ENCODE results near the gene SVIL. TPM values are rescaled to one million over a fixed set of nuclear protein-coding genes. Genes with fewer than 3 reads are reported as not detected.
A peak's percentile ranks its signal among the peaks of the same experiment; 100 is the strongest.

SVIL gene
- total RNA-seq, 2 donors from 2014 or later: 92.9 to 524 TPM

DNA sequence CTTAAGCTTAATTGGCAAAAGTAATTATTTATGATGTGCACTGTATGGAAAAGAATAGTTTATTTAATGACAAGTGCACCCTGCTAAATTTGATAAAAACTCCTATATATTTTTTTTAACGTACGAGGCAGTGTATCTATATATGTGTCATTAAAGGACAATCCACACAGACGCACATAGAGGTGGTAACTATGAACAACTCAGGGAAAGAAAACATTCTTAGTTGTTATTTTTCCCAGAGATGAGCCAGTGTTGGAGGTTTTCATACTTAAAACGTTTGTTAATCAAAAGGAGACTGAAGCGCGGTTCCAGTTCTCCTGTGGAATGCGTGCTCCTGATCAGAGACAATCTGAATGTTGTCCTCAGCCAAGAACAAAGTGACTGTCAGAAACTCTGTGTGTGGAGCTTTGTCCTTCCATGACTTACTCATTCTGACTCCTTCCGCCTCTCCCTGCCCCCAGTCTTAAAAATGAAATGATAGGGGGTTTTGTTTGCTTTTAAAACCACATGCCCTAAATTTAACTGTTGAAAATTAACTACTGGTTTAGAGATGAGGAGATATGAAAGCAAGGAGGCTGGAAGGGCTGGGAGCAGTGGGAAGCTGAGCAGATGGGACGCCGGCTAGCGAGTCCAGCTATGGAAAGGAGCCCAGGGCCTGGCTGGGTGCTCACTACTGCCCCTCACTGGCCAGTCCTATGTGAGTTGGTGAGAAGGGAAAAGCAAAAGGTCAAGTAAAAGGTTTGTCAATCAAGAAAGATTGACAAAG lies 99.6 kb downstream of the SVIL start:
- DNase-seq (ENCODE audit: low spot score): peak; percentile 69
- Histone ChIP-seq H3K4me3 (no peak overlapping the region), H3K4me1 (replicated peaks) (peaks cover 8% of the 10 kb centered on the region), H3K36me3 (no peaks in the 10 kb centered on the region), H3K9me3 (no peaks in the 10 kb centered on the region), H3K27ac (peak overlapping the region; percentile 11 to 52), H3K27me3 (replicated peaks; ENCODE audit: insufficient read depth) (no peaks in the 10 kb centered on the region)
- WGBS: 13% methylated on average over 11 of the region's 11 CpGs
- no peak for TF ChIP-seq POLR2A (IDR thresholded peaks at IDR 0.05)
- TF ChIP-seq CTCF (IDR thresholded peaks at IDR 0.05): peak; percentile 30 to 60 (median 54)
- peak; percentile 90 for TF ChIP-seq POLR2AphosphoS5 (IDR thresholded peaks at IDR 0.05)
- intact Hi-C loops (cut with DNase I): no loop called here

- intact Hi-C loops (cut with DNase I): no loop called here
- DNase-seq (ENCODE audit: low spot score): no peak
- Histone ChIP-seq H3K9me3 (no peaks in the 10 kb centered on the region), H3K27me3 (replicated peaks; ENCODE audit: insufficient read depth) (no peaks in the 10 kb centered on the region), H3K4me1 (replicated peaks) (peaks cover 8% of the 10 kb centered on the region), H3K27ac (peak overlapping the region; percentile 11 to 52), H3K36me3 (no peaks in the 10 kb centered on the region), H3K4me3 (no peak overlapping the region)
- no peak for TF ChIP-seq POLR2AphosphoS5 (IDR thresholded peaks at IDR 0.05)
- no peak for TF ChIP-seq CTCF (IDR thresholded peaks at IDR 0.05)
- TF ChIP-seq POLR2A (IDR thresholded peaks at IDR 0.05): no peak
- WGBS: 13% methylated on average over 2 of the region's 2 CpGs
These were observed 100.2 kb downstream of the SVIL start for GRCh38 chr10:29534590-29534989.

DNA sequence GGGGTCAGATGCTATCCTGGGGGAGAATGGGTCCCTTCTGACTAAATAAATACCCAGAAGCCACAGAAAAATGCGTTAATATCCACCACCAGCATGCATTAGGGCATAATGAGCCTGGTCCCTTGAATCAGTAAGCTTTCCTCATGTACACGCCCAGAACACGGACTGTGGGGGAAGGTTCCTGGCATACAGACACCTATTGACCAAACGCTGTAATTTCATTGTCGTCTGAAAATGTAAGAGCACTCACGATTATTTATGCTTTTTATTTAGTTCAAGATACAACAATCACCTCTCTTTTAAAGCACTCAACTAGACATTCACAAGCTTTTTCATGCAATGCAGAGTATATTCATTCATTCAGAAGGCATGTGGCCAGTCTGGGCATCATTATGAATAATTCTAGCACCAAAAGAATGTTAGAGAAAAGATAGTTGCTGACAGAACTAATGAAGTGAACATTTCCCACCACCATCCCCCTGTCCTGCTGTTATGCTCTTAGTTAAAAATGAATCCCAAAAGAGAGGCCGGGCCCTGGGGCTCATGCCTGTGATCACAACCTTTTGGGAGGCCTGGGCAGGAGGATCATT lies 101.0 kb downstream of the SVIL start:
- Histone ChIP-seq H3K27me3 (replicated peaks; ENCODE audit: insufficient read depth) (no peaks in the 10 kb centered on the region), H3K4me3 (no peak overlapping the region), H3K4me1 (replicated peaks) (peaks cover 8% of the 10 kb centered on the region), H3K9me3 (no peaks in the 10 kb centered on the region), H3K36me3 (no peaks in the 10 kb centered on the region), H3K27ac (no peak overlapping the region)
- TF ChIP-seq CTCF (IDR thresholded peaks at IDR 0.05): peak in 1 of 4 experiments; percentile 15
- TF ChIP-seq POLR2A (IDR thresholded peaks at IDR 0.05): no peak
- no peak for TF ChIP-seq POLR2AphosphoS5 (IDR thresholded peaks at IDR 0.05)
- intact Hi-C loops (cut with DNase I): no loop called here
- no peak for DNase-seq (ENCODE audit: low spot score)
- 40% methylated on average over 7 of the region's 7 CpGs for WGBS

DNA sequence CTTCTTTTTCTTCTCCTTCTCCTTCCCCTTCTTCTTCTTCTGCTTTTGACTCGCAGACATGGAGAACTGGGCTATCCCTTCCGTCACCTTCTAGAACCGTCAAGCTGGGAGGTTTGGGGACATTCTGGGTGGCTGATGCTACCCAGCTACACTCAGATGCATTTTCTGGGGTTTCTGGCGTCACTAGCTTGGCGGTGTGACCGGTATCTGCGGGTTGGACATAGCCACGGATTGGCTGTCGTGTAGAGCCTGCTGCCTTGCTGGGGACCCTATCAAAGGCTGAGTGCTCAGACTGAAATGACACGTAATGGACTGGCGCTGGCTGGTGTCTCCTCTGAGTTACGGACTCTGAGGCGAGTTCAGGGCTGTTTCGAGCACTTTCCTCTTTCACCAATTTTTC lies 101.7 kb downstream of the SVIL start:
- intact Hi-C loops (cut with DNase I): no loop called here
- H3K27me3 ChIP-seq (replicated peaks; ENCODE audit: insufficient read depth): no peaks in the 10 kb centered on the region
- no peaks in the 10 kb centered on the region for H3K36me3 ChIP-seq
- no peak overlapping the region for H3K27ac ChIP-seq
- H3K4me1 ChIP-seq (replicated peaks): peaks cover 8% of the 10 kb centered on the region
- H3K9me3 ChIP-seq: no peaks in the 10 kb centered on the region
- H3K4me3 ChIP-seq: no peak overlapping the region
- TF ChIP-seq POLR2A (IDR thresholded peaks at IDR 0.05) (no peak), CTCF (IDR thresholded peaks at IDR 0.05) (no peak), POLR2AphosphoS5 (IDR thresholded peaks at IDR 0.05) (no peak)
- 89% methylated on average over 14 of the region's 14 CpGs for WGBS
- DNase-seq (ENCODE audit: low spot score): no peak
